ENCODE results near the gene SMARCA4.
A peak's percentile ranks its signal among the peaks of the same experiment; 100 is the strongest.
"Not testable (repeated sequence)": the region's sequence is repeated elsewhere in the genome, so short reads cannot be mapped to it uniquely, and the experiment has no call there.

Gene SMARCA4

DNA sequence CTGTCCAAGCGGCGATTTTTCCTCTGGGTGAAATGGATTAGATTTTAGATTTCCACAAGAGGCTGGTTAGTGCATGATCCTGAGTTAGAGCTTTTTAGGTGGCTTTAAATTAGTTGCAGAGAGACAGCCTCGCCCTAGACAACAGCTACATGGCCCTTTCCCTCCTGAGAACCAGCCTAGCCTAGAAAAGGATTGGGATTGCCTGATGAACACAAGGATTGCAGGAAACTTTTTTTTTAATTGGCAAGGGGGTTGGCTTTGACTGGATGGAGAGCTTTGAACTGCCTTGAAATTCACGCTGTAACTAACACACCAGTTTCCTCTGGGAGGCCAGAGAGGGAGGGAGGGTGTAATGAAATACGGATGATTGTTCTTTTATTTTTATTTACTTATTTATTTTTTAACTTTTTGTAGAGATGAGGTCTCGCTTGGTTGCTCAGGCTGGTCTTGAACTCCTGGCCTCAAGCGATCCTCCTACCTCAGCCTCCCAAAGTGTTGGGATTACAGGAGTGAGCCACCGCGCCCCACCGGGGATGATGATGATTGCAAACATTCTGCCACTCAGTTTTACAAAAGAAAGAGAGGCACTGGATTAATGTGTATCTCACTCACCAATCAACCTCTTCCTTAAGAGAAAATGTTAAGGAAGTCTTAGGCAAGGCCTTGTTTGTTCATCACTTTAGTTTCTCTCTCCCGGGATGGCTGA, 130.3 kb downstream of the SMARCA4 start:
- H3K36me3 Mint-ChIP-seq (ENCODE audit: insufficient read depth): peaks cover 51% of the 10 kb centered on the region
- peak overlapping the region; percentile 97 to 98 for H3K27ac Mint-ChIP-seq
- peaks cover 39% of the 10 kb centered on the region in 2 donors for H3K4me1 Mint-ChIP-seq (ENCODE audit: low read depth in 2 of 2)
- H3K4me3 Mint-ChIP-seq: peak overlapping the region; percentile 94 to 95
- no peak for ATAC-seq (replicated peaks)
- no peaks in the 10 kb centered on the region for H3K27me3 Mint-ChIP-seq
- peak in 1 of 3 experiments; percentile 3 for DNase-seq
- H3K9me3 Mint-ChIP-seq: no peaks in the 10 kb centered on the region

- H3K27me3 Mint-ChIP-seq: no peaks in the 10 kb centered on the region
- peaks cover 56% of the 10 kb centered on the region for H3K36me3 Mint-ChIP-seq (ENCODE audit: insufficient read depth)
- peaks cover 0 to 2% of the 10 kb centered on the region in 2 donors for H3K9me3 Mint-ChIP-seq
- peaks cover 44% of the 10 kb centered on the region in 2 donors for H3K4me1 Mint-ChIP-seq (ENCODE audit: low read depth in 2 of 2)
- H3K4me3 Mint-ChIP-seq: peak overlapping the region; percentile 94 to 95
- peak overlapping the region; percentile 97 to 98 for H3K27ac Mint-ChIP-seq
- DNase-seq: peak; percentile 50 to 61 (median 55)
- peak; percentile 20 for ATAC-seq (replicated peaks)
These were observed 130.9 kb downstream of the SMARCA4 start for GRCh38 chr19:11091703-11092153.

DNA sequence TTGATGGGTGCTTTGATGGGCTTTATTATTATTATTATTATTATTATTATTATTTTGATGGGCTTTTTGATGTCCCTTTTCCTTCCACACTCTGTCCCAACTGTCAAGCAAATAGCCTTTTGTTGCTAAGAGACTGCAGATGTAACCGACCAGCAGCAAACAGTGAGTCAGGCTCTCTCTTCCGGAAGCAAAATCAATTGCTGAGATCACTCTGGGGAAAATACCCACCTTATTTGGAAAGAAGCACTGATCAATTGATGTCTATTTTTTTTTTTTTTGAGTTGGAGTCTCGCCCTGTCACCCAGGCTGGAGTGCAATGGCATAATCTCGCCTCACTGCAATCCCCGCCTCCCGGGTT, 131.3 kb downstream of the SMARCA4 start:
- peaks cover 44% of the 10 kb centered on the region in 2 donors for H3K4me1 Mint-ChIP-seq (ENCODE audit: low read depth in 2 of 2)
- peak; percentile 29 for ATAC-seq (replicated peaks)

DNA sequence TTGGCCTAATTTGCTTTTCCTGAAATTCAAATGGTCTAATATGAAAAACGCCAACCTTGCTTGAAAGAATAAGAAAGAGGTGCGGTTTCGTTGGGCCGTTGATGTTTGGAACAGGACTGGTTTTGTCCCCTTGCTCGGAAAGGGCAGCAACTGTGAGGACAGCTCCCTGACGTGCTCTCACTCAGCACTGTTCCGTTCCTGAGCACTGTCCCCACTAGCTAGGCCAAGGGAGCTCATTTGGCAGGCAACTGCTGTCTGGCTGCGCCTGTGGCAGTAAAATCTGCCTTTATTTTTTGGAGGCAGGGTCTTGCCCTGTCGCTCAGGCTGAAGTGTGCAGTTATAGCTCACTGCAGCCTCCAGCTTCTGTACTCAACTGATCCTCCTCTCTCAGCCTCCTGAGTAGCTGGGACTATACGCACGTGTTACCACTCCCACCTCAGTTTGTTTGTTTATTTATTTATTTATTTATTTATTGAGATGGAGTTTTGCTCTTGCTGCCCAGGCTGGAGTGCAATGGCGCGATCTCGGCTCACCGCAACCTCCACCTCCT, 132.9 kb downstream of the SMARCA4 start:
- ATAC-seq (replicated peaks): no peak
- Mint-ChIP-seq H3K4me1 (ENCODE audit: low read depth in 2 of 2) (peaks cover 41 to 44% of the 10 kb centered on the region in 2 donors), H3K9me3 (peaks cover 0 to 2% of the 10 kb centered on the region in 2 donors), H3K4me3 (peak overlapping the region; percentile 51 to 80), H3K27me3 (no peaks in the 10 kb centered on the region), H3K36me3 (ENCODE audit: insufficient read depth) (peaks cover 56% of the 10 kb centered on the region), H3K27ac (peak overlapping the region; percentile 97 to 98)
- DNase-seq: no peak

More for the DNA sequence above, 131.3 kb downstream of the SMARCA4 start:
- H3K27ac Mint-ChIP-seq: peak overlapping the region; percentile 97 to 98
- peaks cover 0 to 2% of the 10 kb centered on the region in 2 donors for H3K9me3 Mint-ChIP-seq
- peaks cover 56% of the 10 kb centered on the region for H3K36me3 Mint-ChIP-seq (ENCODE audit: insufficient read depth)
- DNase-seq: peak; percentile 30 to 34 (median 33)
- H3K27me3 Mint-ChIP-seq: no peaks in the 10 kb centered on the region
- peak overlapping the region; percentile 94 to 95 for H3K4me3 Mint-ChIP-seq

DNA sequence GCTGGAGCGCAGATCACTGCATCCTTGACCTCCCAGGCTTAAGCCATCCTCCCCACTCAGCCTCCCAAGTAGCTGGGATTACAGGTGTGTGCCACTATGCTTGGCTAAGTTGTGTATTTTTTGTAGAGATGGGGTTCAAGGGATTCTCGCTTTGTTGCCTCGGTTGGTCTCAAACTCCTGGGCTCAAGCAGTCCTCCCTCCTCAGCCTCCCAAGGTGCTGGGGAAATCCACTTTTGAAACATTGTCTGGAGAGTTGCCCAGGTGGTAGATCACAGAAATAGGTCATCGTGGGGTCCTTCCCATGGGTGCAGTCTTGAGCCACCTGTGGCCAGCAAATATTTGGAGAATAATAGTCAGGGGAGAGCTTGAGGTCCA, 133.7 kb downstream of the SMARCA4 start:
- ATAC-seq (replicated peaks): no peak
- Mint-ChIP-seq H3K36me3 (ENCODE audit: insufficient read depth) (peaks cover 52% of the 10 kb centered on the region), H3K27me3 (no peaks in the 10 kb centered on the region), H3K4me3 (peak overlapping the region; percentile 77 to 80), H3K9me3 (peaks cover 0 to 2% of the 10 kb centered on the region in 2 donors), H3K4me1 (ENCODE audit: low read depth in 2 of 2) (peaks cover 33 to 38% of the 10 kb centered on the region in 2 donors), H3K27ac (peak overlapping the region; percentile 82 to 96)
- DNase-seq: no peak

DNA sequence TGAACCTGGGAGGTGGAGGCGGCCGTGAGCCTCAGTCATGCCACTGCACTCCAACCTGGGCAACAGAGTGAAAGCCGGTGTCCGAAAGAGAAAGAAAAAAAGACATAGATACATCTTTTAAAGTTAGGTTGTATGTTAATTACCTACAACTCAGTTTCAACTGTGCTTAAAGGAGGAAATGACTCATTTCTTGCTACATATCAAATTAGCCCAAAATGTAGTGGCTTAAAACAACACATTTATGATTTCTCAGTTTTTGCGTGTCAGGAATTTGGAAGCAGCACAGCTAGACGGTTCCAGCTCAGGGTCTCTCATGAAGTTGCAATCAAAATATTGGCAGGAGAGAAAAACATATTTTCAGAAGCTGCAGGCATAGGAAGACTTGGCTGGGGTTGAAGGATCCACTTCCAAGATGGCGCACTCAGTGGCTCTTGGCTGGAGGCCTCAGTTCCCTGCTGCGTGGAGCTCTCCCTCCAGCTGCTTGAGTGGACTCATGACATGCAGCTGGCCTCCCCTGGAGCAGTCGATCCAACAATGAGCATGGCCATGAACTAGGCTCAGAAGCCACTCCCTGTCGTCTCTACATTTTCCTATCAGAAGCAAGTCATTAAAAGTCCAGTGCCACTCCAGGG, 135.5 kb downstream of the SMARCA4 start:
- Mint-ChIP-seq H3K27me3 (no peaks in the 10 kb centered on the region), H3K27ac (peak overlapping the region; percentile 82 to 96), H3K4me3 (peak overlapping the region; percentile 77 to 80), H3K36me3 (ENCODE audit: insufficient read depth) (peaks cover 43% of the 10 kb centered on the region), H3K4me1 (ENCODE audit: low read depth in 2 of 2) (peaks cover 33 to 35% of the 10 kb centered on the region in 2 donors), H3K9me3 (peaks cover 0 to 2% of the 10 kb centered on the region in 2 donors)
- ATAC-seq (replicated peaks) (peak; percentile 31), DNase-seq (peak in 2 of 3 experiments; percentile 9 to 19)

- H3K36me3 Mint-ChIP-seq (ENCODE audit: insufficient read depth): peaks cover 44% of the 10 kb centered on the region
- not testable (repeated sequence) for ATAC-seq (replicated peaks)
These were observed 136.5 kb downstream of the SMARCA4 start for GRCh38 chr19:11097367-11097766.

GRCh38 chr19:11098327-11098726, 137.5 kb downstream of the SMARCA4 start:
- Mint-ChIP-seq H3K27ac (no peak overlapping the region), H3K36me3 (ENCODE audit: insufficient read depth) (peaks cover 46% of the 10 kb centered on the region), H3K27me3 (no peaks in the 10 kb centered on the region), H3K9me3 (peaks cover 0 to 2% of the 10 kb centered on the region in 2 donors), H3K4me1 (ENCODE audit: low read depth in 2 of 2) (peaks cover 22 to 27% of the 10 kb centered on the region in 2 donors), H3K4me3 (no peak overlapping the region)
- no peak for DNase-seq
- no peak for ATAC-seq (replicated peaks)

More at GRCh38 chr19:11097367-11097766, 136.5 kb downstream of the SMARCA4 start:
- Mint-ChIP-seq H3K27ac (peak overlapping the region in 1 of 2 donors; percentile 82), H3K4me3 (peak overlapping the region in 1 of 2 donors; percentile 8), H3K4me1 (ENCODE audit: low read depth in 2 of 2) (peaks cover 32 to 33% of the 10 kb centered on the region in 2 donors)
- DNase-seq, H3K27me3 Mint-ChIP-seq, H3K9me3 Mint-ChIP-seq: not testable (repeated sequence)

- Mint-ChIP-seq H3K4me1 (ENCODE audit: low read depth in 2 of 2) (peaks cover 20 to 27% of the 10 kb centered on the region in 2 donors), H3K27ac (peak overlapping the region in 1 of 2 donors; percentile 76), H3K9me3 (peaks cover 0 to 2% of the 10 kb centered on the region in 2 donors), H3K27me3 (no peaks in the 10 kb centered on the region), H3K4me3 (no peak overlapping the region), H3K36me3 (ENCODE audit: insufficient read depth) (peaks cover 51% of the 10 kb centered on the region)
- DNase-seq (no peak), ATAC-seq (replicated peaks) (no peak)
These were observed 138.0 kb downstream of the SMARCA4 start for GRCh38 chr19:11098861-11099260.

GRCh38 chr19:11100049-11100448, 139.2 kb downstream of the SMARCA4 start:
- Mint-ChIP-seq H3K9me3 (peaks cover 0 to 2% of the 10 kb centered on the region in 2 donors), H3K27me3 (no peaks in the 10 kb centered on the region), H3K4me3 (no peak overlapping the region), H3K27ac (peak overlapping the region; percentile 23 to 76), H3K4me1 (ENCODE audit: low read depth in 2 of 2) (peaks cover 12 to 18% of the 10 kb centered on the region in 2 donors), H3K36me3 (ENCODE audit: insufficient read depth) (peaks cover 52% of the 10 kb centered on the region)
- ATAC-seq (replicated peaks): no peak
- DNase-seq: no peak

GRCh38 chr19:11101057-11101456, 140.2 kb downstream of the SMARCA4 start:
- H3K4me1 Mint-ChIP-seq (ENCODE audit: low read depth in 2 of 2): peaks cover 6 to 10% of the 10 kb centered on the region in 2 donors
- H3K27me3 Mint-ChIP-seq: no peaks in the 10 kb centered on the region
- DNase-seq (no peak), ATAC-seq (replicated peaks) (no peak)
- peaks cover 0 to 2% of the 10 kb centered on the region in 2 donors for H3K9me3 Mint-ChIP-seq
- H3K4me3 Mint-ChIP-seq: no peak overlapping the region
- H3K27ac Mint-ChIP-seq: peak overlapping the region in 1 of 2 donors; percentile 76
- peaks cover 57% of the 10 kb centered on the region for H3K36me3 Mint-ChIP-seq (ENCODE audit: insufficient read depth)

DNA sequence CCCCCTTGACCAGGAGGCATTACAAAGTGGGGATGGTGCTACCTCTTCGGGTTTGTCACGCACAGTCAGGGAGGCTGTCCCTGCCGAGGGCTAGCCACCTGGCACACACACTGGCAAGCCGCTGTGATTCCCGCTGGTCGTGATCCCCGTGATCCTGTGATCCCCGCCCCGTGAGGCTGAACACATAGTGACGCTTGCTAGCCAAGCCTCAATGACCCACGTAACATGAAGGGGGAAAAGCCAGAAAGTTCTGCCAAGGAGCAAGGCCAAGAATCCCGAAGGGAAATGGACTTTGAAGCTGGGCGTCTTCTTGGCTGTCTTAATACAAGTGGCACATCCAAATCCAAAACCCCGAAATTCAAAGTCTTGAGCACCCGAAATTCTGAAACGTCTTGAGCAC, 142.1 kb downstream of the SMARCA4 start:
- H3K4me1 Mint-ChIP-seq (ENCODE audit: low read depth in 2 of 2): peaks cover 0 to 4% of the 10 kb centered on the region in 2 donors
- no peak for DNase-seq
- H3K4me3 Mint-ChIP-seq: no peak overlapping the region

DNA sequence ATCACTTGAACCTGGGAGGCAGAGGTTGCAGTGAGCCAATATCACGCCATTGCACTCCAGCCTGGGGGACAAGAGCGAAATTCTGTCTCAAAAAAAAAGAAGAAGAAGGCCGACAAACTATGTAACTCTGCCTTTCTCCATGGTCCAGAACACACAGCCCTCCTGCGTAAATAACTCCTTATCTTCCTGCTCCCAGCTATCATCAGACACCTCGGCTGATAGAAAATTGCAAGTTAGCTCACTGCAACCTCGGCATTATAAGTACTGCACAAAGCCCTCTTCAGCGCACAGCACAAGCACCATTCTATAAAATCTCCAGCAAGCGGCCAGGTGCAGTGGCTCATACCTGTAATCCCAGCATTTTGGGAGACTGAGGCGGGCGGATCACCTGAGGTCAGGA, 142.8 kb downstream of the SMARCA4 start:
- peaks cover 76% of the 10 kb centered on the region for H3K36me3 Mint-ChIP-seq (ENCODE audit: insufficient read depth)
- not testable (repeated sequence) for H3K4me1 Mint-ChIP-seq (ENCODE audit: low read depth in 2 of 2); H3K9me3 Mint-ChIP-seq; H3K27me3 Mint-ChIP-seq; DNase-seq; ATAC-seq (replicated peaks); H3K4me3 Mint-ChIP-seq
- H3K27ac Mint-ChIP-seq: peak overlapping the region in 1 of 2 donors; percentile 19

More for the DNA sequence above, 142.1 kb downstream of the SMARCA4 start:
- Mint-ChIP-seq H3K36me3 (ENCODE audit: insufficient read depth) (peaks cover 69% of the 10 kb centered on the region), H3K9me3 (no peaks in the 10 kb centered on the region), H3K27me3 (no peaks in the 10 kb centered on the region), H3K27ac (no peak overlapping the region)
- ATAC-seq (replicated peaks): no peak
